GM12878 (cell line): Measurements from ENCODE around the gene C9orf78. TPM values are rescaled to one million over a fixed set of nuclear protein-coding genes. Genes with fewer than 3 reads are reported as not detected.

Source experiments
- ATAC-seq: fragments of 200-7000 bp; cut with Tn5 transposase; 3 replicates; pipeline ENCODE4 v1.9.1; 2020; ENCODE audit warnings: mild to moderate bottlenecking, moderate library complexity
- BruUV-seq: library from RNA; stranded (reverse); fragments of 400-500 nt; replicated peaks from 2 replicates; lab custom pipeline; 2021; lab: Mats Ljungman, UMichigan
- CTCF ChIA-PET: fragments of 300-600 bp; sonication (Branson Sonifier 250); formaldehyde crosslinking; extraction: SDS; loops from one replicate; lab custom pipeline; 2021; ENCODE audit warnings: inconsistent platforms; lab: Yijun Ruan, JAX
- POLR2A ChIA-PET: fragments of 350-600 bp; formaldehyde crosslinking; extraction: SDS; loops from one replicate; lab custom pipeline; 2021; ENCODE audit warnings: inconsistent platforms; lab: Charles Lee
- RAD21 ChIA-PET: fragments of 300-600 bp; sonication (Branson Sonifier 250); formaldehyde crosslinking; loops from one replicate; lab custom pipeline; 2023; ENCODE audit warnings: antibody characterized with exemption; ENCODE audit not compliant: unreplicated experiment; lab: Charles Lee
- SMC1A ChIA-PET: fragments of 300-600 bp; sonication (Branson Sonifier 250); formaldehyde crosslinking; loops from one replicate; lab custom pipeline; 2023; ENCODE audit not compliant: unreplicated experiment, uncharacterized antibody; lab: Charles Lee
- DNase-seq: peaks from one replicate; pipeline ENCODE4 v3.0.0-alpha.2; 2011; ENCODE audit warnings: low read depth, low spot score
- FAIRE-seq: peaks from 3 replicates; lab custom pipeline; 2011; peaks lifted over from hg19 to GRCh38; lab: Jason Lieb, UNC
- H2AFZ ChIP-seq: 2 replicates; pipeline ENCODE4 v1.6.0; 2011; ENCODE audit warnings: low read depth, low read length, control low read depth; ENCODE audit not compliant: control insufficient read depth
- H3K27ac ChIP-seq: 2 replicates; pipeline ENCODE4 v1.5.1; 2011; ENCODE audit warnings: control low read depth; ENCODE audit not compliant: control insufficient read depth, insufficient read depth
- H3K27me3 ChIP-seq, 2 experiments: replicated peaks in 1 of 2; 2 replicates each; pipeline versions ENCODE4 v1.6.0 to v1.6.1; 2011; ENCODE audit warnings: low read length in 1 of 2; ENCODE audit not compliant: control insufficient read depth in 2 of 2, insufficient read depth in 2 of 2
- H3K36me3 ChIP-seq, 2 experiments: 2 replicates each; pipeline ENCODE4 v1.5.1; 2011; ENCODE audit warnings: low read length in 1 of 2; ENCODE audit not compliant: control insufficient read depth in 2 of 2, insufficient read depth in 2 of 2
- H3K4me1 ChIP-seq: 2 replicates; pipeline ENCODE4 v1.6.1; 2011; ENCODE audit warnings: mild to moderate bottlenecking, low read length, moderate library complexity, mixed read lengths; ENCODE audit not compliant: control insufficient read depth, insufficient read depth
- H3K4me2 ChIP-seq: 2 replicates; pipeline ENCODE4 v1.6.0; 2011; ENCODE audit warnings: control low read depth; ENCODE audit not compliant: control insufficient read depth, insufficient read depth
- H3K4me3 ChIP-seq: fragments of 200-600 bp; sonication (generic); 2 replicates; pipeline ENCODE4 v1.5.1; 2016
- H3K79me2 ChIP-seq: 2 replicates; pipeline ENCODE4 v1.6.0; 2011; ENCODE audit warnings: low read length; ENCODE audit not compliant: control insufficient read depth, insufficient read depth
- H3K9ac ChIP-seq: 2 replicates; pipeline ENCODE4 v1.8.0; 2011; ENCODE audit warnings: low read length, control low read depth, mixed read lengths; ENCODE audit not compliant: control insufficient read depth, insufficient read depth
- H3K9me3 ChIP-seq: replicated peaks from 3 replicates; pipeline ENCODE4 v1.5.1; 2011; ENCODE audit warnings: mild to moderate bottlenecking, low read length; ENCODE audit not compliant: control insufficient read depth, insufficient read depth
- H4K20me1 ChIP-seq: 2 replicates; pipeline ENCODE4 v1.6.0; 2011; ENCODE audit not compliant: control insufficient read depth, insufficient read depth
- BCLAF1 ChIP-seq: fragments of 450-650 bp; IDR thresholded peaks from 2 replicates; pipeline ENCODE4 v1.6.1; 2017; ENCODE audit warnings: antibody characterized with exemption, mild to moderate bottlenecking, moderate library complexity
- CBX5 ChIP-seq: sonication (generic); IDR thresholded peaks from 2 replicates; pipeline ENCODE4 v1.6.1; 2016; ENCODE audit warnings: low read depth, moderate library complexity, mild to moderate bottlenecking, inconsistent platforms
- CEBPZ ChIP-seq: fragments of 150-350 bp; IDR thresholded peaks from 2 replicates; pipeline ENCODE4 v1.6.1; 2016; ENCODE audit warnings: low read depth, low read length
- EZH2 ChIP-seq: IDR thresholded peaks from 2 replicates; pipeline ENCODE4 v1.6.1; 2012; ENCODE audit warnings: low read depth, mild to moderate bottlenecking, control low read depth, inconsistent platforms, low read length, borderline replicate concordance; ENCODE audit not compliant: control insufficient read depth
- WGBS: methylation state at CpG from one replicate; pipeline ENCODE4 v1.1.6; 2016; ENCODE audit warnings: low lambda C conversion rate; ENCODE audit not compliant: insufficient replicate concordance, insufficient coverage; ENCODE audit errors: missing lambda C conversion rate; 5-methylcytosine and 5-hydroxymethylcytosine counted together
- in situ Hi-C: fragments of 300-500 bp; cut with MboI; formaldehyde crosslinking; loops from 9 replicates; pipeline ENCODE4 v1.14.3; 2018; ENCODE audit warnings: mixed read lengths
- intact Hi-C: fragments of 100-400 bp; cut with micrococcal nuclease; formaldehyde crosslinking; loops from one replicate; pipeline ENCODE4 v1.14.2; 2022; ENCODE audit not compliant: unreplicated experiment
- polyA plus RNA-seq, 11 experiments: library from polyadenylated mRNA; depleted of rRNA in 4 of 11; unstranded in 6 of 11; stranded (reverse) in 5 of 11; fragments of >200 nt; fragmentation: Nextera tagmentation in 4 of 11; fragmentation: Illumina TruSeq in 1 of 11; extraction: Ambion mirVana in 4 of 11; extraction: Trizol in 1 of 11; gene quantifications; 1 replicate in 1 of 11; 2 replicates in 10 of 11; pipeline versions ENCODE4 v1.2.1 to v1.2.3, GENCODE V29; 2011 to 2016; ENCODE audit warnings: inconsistent platforms in 2 of 11, missing spikeins in 2 of 11, low read depth in 1 of 11
- total RNA-seq, 4 experiments: library from RNA; depleted of rRNA in 3 of 4; stranded (reverse); fragments of >200 nt in 3 of 4; fragmentation: Illumina TruSeq in 1 of 4; extraction: Trizol in 1 of 4; gene quantifications; 2 replicates each; pipeline versions ENCODE4 v1.2.1 to v1.2.3, GENCODE V29; 2013 to 2021
- TF ChIP-seq, protein P1 (sequence below): fragments of 450-650 bp; IDR thresholded peaks from 2 replicates; pipeline ENCODE4 v1.6.1; 2017; ENCODE audit warnings: mild to moderate bottlenecking, moderate library complexity

Gene C9orf78
- total and polyA plus RNA-seq, 10 of the 15 experiments (the other 5 are each of a cell fraction or from before 2014, with no cell fraction given): 23.0 to 60.9 (median 47.5) TPM

- H3K79me2 ChIP-seq: peaks cover 21% of the 10 kb centered on the region
- no TSS peak for BruUV-seq
- no peak overlapping the region for H2AFZ ChIP-seq
- H3K4me1 ChIP-seq: peaks cover 7% of the 10 kb centered on the region; the same call in 1 of the 2 replicates
- ATAC-seq (no peak), FAIRE-seq (no peak), DNase-seq (no peak)
- H3K4me2 ChIP-seq: no peak overlapping the region
- H3K9ac ChIP-seq: no peak overlapping the region
- no peaks in the 10 kb centered on the region; a peak in 1 of 4 replicates for H3K36me3 ChIP-seq
- no peak overlapping the region for H3K27ac ChIP-seq
- in situ Hi-C loops: loop anchor here (25.0 kb wide), 1 partner anchor 1423 kb away; no protein-coding TSS in a partner anchor
- RAD21 ChIA-PET: no interaction called here
- CTCF ChIA-PET: no interaction called here
- no peaks in the 10 kb centered on the region for H4K20me1 ChIP-seq
- H3K4me3 ChIP-seq: no peak overlapping the region
- intact Hi-C loops: no loop called here
- H3K9me3 ChIP-seq: no peaks in the 10 kb centered on the region
- no peaks in the 10 kb centered on the region; a peak in 1 of 4 replicates for H3K27me3 ChIP-seq
- POLR2A ChIA-PET: interaction anchor here (0.5 to 0.6 kb wide), 2 partner anchors 228 to 846 kb away, joined by 3 to 5 read pairs; no protein-coding TSS in a partner anchor
- no peak for TF ChIP-seq CEBPZ
- no peak for TF ChIP-seq CBX5
- no peak for TF ChIP-seq EZH2
- TF ChIP-seq BCLAF1: no peak
- TF ChIP-seq, protein P1, sequence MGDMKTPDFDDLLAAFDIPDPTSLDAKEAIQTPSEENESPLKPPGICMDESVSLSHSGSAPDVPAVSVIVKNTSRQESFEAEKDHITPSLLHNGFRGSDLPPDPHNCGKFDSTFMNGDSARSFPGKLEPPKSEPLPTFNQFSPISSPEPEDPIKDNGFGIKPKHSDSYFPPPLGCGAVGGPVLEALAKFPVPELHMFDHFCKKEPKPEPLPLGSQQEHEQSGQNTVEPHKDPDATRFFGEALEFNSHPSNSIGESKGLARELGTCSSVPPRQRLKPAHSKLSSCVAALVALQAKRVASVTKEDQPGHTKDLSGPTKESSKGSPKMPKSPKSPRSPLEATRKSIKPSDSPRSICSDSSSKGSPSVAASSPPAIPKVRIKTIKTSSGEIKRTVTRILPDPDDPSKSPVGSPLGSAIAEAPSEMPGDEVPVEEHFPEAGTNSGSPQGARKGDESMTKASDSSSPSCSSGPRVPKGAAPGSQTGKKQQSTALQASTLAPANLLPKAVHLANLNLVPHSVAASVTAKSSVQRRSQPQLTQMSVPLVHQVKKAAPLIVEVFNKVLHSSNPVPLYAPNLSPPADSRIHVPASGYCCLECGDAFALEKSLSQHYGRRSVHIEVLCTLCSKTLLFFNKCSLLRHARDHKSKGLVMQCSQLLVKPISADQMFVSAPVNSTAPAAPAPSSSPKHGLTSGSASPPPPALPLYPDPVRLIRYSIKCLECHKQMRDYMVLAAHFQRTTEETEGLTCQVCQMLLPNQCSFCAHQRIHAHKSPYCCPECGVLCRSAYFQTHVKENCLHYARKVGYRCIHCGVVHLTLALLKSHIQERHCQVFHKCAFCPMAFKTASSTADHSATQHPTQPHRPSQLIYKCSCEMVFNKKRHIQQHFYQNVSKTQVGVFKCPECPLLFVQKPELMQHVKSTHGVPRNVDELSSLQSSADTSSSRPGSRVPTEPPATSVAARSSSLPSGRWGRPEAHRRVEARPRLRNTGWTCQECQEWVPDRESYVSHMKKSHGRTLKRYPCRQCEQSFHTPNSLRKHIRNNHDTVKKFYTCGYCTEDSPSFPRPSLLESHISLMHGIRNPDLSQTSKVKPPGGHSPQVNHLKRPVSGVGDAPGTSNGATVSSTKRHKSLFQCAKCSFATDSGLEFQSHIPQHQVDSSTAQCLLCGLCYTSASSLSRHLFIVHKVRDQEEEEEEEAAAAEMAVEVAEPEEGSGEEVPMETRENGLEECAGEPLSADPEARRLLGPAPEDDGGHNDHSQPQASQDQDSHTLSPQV: no peak
- 70% methylated on average over 10 of the region's 10 CpGs for WGBS
- SMC1A ChIA-PET: no interaction called here
These were observed 4.4 kb upstream of the C9orf78 start for GRCh38 chr9:129839324-129840023.
